ENCODE measurements around the gene RP2.

Gene RP2

DNA sequence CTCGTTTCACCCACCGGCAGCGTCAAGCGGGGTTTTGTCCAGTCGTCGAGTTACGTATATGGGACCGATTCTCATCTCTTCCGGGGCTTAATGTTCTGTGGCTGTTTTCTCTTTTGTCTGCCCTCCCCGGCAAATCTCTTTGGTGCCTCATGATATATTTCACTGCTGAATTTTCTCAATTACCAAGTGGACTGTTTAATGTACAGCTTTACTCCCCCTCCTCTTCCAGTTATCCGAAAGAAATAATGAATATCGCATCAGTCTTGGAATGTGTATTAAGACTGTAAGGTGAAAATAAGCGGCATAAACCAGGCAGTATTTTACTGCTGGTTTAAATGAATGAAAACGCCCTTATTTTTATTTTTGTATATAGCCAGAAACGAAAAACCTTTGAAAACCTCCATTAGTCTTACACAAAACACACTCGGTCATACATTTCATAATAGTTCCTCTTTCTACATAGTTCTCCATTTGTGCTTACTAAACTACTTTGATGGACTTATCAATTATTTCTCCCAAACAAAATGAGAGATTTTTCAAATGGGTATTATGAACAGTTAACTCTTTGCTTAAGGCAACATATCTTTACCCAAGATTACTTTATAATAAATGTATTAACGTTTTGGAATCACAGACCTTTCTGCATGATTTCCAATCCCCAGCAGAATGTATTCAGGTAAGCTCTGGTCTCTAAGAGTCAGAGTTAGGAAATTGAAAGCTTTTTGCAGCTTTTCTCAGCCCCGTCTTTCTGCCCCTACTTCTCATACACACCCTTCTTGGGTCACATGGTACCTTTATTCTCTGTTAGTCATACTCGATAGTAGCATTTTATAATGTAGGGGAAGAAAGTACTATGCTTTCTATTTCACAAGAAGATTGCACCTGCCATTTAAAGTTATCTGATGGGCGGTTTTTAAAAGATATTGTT, 979 bp downstream of the RP2 start:
- TF ChIP-seq EGR1 (IDR thresholded peaks at IDR 0.05) (no peak), USF1 (IDR thresholded peaks at IDR 0.05) (peak; percentile 60)

- TF ChIP-seq USF1 (IDR thresholded peaks at IDR 0.05), result no peak
- no peak for TF ChIP-seq TEAD4 (IDR thresholded peaks at IDR 0.05)
These were observed 1.6 kb downstream of the RP2 start for GRCh38 chrX:46838486-46838870.

DNA sequence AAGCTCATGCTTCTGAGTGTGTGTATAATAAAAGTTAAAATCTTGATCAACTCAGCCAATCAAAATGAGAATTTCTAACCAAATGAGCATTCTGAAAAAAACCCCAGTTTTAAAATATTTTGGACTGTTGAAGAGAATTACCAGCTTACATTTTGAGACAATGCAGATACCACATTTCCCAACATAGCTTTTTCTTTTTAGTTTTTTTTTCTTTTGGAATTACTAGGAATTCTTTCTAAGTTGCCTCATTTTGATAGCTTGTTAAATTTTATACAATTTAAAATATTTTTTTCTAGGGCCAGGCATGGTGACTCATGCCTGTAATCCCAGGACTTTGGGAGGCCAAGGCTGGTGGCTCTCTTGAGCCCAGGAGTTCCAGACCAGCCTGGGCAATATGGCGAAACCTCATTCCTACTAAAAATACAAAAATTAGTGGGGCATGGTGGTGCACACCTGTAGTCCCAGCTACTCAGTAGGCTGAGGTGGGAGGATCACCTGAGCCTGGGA, 2.2 kb downstream of the RP2 start:
- TF ChIP-seq TAF1 (IDR thresholded peaks at IDR 0.05; ENCODE audit: low read depth) (no peak), EP300 (IDR thresholded peaks at IDR 0.05; ENCODE audit: borderline replicate concordance) (no peak), EGR1 (IDR thresholded peaks at IDR 0.05) (no peak), ZBTB7A (IDR thresholded peaks at IDR 0.05; ENCODE audit: low read depth) (no peak)

- TF ChIP-seq MAX (IDR thresholded peaks at IDR 0.05), result no peak
- no peak for TF ChIP-seq FOXM1 (IDR thresholded peaks at IDR 0.05; ENCODE audit: borderline replicate concordance, low read depth)
- TF ChIP-seq NFIC (IDR thresholded peaks at IDR 0.05), result no peak
- TF ChIP-seq YY1 (IDR thresholded peaks at IDR 0.05; ENCODE audit: low read depth), result no peak
- no peak for TF ChIP-seq USF1 (IDR thresholded peaks at IDR 0.05)
- TF ChIP-seq, protein P1, sequence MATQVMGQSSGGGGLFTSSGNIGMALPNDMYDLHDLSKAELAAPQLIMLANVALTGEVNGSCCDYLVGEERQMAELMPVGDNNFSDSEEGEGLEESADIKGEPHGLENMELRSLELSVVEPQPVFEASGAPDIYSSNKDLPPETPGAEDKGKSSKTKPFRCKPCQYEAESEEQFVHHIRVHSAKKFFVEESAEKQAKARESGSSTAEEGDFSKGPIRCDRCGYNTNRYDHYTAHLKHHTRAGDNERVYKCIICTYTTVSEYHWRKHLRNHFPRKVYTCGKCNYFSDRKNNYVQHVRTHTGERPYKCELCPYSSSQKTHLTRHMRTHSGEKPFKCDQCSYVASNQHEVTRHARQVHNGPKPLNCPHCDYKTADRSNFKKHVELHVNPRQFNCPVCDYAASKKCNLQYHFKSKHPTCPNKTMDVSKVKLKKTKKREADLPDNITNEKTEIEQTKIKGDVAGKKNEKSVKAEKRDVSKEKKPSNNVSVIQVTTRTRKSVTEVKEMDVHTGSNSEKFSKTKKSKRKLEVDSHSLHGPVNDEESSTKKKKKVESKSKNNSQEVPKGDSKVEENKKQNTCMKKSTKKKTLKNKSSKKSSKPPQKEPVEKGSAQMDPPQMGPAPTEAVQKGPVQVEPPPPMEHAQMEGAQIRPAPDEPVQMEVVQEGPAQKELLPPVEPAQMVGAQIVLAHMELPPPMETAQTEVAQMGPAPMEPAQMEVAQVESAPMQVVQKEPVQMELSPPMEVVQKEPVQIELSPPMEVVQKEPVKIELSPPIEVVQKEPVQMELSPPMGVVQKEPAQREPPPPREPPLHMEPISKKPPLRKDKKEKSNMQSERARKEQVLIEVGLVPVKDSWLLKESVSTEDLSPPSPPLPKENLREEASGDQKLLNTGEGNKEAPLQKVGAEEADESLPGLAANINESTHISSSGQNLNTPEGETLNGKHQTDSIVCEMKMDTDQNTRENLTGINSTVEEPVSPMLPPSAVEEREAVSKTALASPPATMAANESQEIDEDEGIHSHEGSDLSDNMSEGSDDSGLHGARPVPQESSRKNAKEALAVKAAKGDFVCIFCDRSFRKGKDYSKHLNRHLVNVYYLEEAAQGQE (IDR thresholded peaks at IDR 0.05; ENCODE audit: low read depth), result no peak
- no peak for TF ChIP-seq CREB1 (IDR thresholded peaks at IDR 0.05; ENCODE audit: low read depth)
- TF ChIP-seq RAD21 (IDR thresholded peaks at IDR 0.05; ENCODE audit: low read depth), result no peak
- no peak for TF ChIP-seq ZBTB7A (IDR thresholded peaks at IDR 0.05; ENCODE audit: low read depth)
These were observed 4.1 kb downstream of the RP2 start for GRCh38 chrX:46840946-46841345.

- no peak for TF ChIP-seq EP300 (IDR thresholded peaks at IDR 0.05; ENCODE audit: borderline replicate concordance)
- no peak for TF ChIP-seq USF1 (IDR thresholded peaks at IDR 0.05)
These were observed 4.5 kb downstream of the RP2 start for GRCh38 chrX:46841346-46841745.

DNA sequence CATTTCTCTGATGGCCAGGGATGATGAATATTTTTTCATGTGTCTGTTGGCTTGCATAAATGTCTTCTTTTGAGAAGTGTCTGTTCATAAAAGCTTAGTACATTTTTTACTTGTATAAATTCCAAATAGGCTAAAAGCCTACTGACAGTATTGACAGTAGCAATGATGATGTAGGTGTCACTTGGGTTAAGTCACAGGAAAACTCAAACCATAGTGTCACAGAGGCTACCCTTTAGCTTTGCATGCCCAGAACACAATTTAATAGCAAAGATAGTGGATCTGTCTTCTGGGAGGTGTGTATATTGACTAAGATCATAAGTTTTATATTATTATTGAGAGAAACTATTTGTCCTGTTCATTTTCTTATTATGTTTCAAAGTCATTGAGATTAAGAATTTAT, 8.1 kb downstream of the RP2 start:
- TF ChIP-seq EGR1 (IDR thresholded peaks at IDR 0.05), result no peak
- no peak for TF ChIP-seq TEAD4 (IDR thresholded peaks at IDR 0.05)
- no peak for TF ChIP-seq YY1 (IDR thresholded peaks at IDR 0.05; ENCODE audit: low read depth)
- no peak for TF ChIP-seq TCF12 (IDR thresholded peaks at IDR 0.05; ENCODE audit: low read depth)
- TF ChIP-seq ZBTB7A (IDR thresholded peaks at IDR 0.05; ENCODE audit: low read depth), result no peak
- TF ChIP-seq FOXM1 (IDR thresholded peaks at IDR 0.05; ENCODE audit: borderline replicate concordance, low read depth), result no peak
- no peak for TF ChIP-seq CREB1 (IDR thresholded peaks at IDR 0.05; ENCODE audit: low read depth)
- no peak for TF ChIP-seq MAX (IDR thresholded peaks at IDR 0.05)
- no peak for TF ChIP-seq CEBPB (IDR thresholded peaks at IDR 0.05)
- no peak for TF ChIP-seq USF1 (IDR thresholded peaks at IDR 0.05)
- TF ChIP-seq, protein P1 (IDR thresholded peaks at IDR 0.05; ENCODE audit: low read depth), result no peak
- TF ChIP-seq EP300 (IDR thresholded peaks at IDR 0.05; ENCODE audit: borderline replicate concordance), result no peak
- no peak for TF ChIP-seq TAF1 (IDR thresholded peaks at IDR 0.05; ENCODE audit: low read depth)
- no peak for TF ChIP-seq NFIC (IDR thresholded peaks at IDR 0.05)
- TF ChIP-seq RAD21 (IDR thresholded peaks at IDR 0.05; ENCODE audit: low read depth), result no peak
